Stimulated activated CD8-positive, alpha-beta memory T cell treated with anti-CD3 and anti-CD28 coated beads, Interleukin-12 subunit alpha, Interleukin-12 subunit beta, amount 100 ng/mL, for 24 hours (primary cell): ENCODE data around the gene CDKN1A.
"Not testable (repeated sequence)": the region's sequence is repeated elsewhere in the genome, so short reads cannot be mapped to it uniquely, and the experiment has no call there.

Source experiments
- DNase-seq: peaks from one replicate; pipeline ENCODE4 v3.0.0-alpha.2; 2020; ENCODE audit errors: extremely low read depth

Gene CDKN1A

DNA sequence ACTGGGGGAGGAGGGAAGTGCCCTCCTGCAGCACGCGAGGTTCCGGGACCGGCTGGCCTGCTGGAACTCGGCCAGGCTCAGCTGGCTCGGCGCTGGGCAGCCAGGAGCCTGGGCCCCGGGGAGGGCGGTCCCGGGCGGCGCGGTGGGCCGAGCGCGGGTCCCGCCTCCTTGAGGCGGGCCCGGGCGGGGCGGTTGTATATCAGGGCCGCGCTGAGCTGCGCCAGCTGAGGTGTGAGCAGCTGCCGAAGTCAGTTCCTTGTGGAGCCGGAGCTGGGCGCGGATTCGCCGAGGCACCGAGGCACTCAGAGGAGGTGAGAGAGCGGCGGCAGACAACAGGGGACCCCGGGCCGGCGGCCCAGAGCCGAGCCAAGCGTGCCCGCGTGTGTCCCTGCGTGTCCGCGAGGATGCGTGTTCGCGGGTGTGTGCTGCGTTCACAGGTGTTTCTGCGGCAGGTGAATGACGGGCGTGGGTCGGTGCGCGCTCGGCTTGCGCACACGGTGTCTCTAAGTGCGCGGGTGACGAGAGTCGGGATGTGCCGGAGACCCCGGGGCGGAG, at the start of gene CDKN1A:
Gene CDKN1A, plus strand, starts transcription at position 227 of the 555 bp plus-strand sequence. CDS start 5,388 bp downstream, outside the sequence.
- DNase-seq: no peak

DNA sequence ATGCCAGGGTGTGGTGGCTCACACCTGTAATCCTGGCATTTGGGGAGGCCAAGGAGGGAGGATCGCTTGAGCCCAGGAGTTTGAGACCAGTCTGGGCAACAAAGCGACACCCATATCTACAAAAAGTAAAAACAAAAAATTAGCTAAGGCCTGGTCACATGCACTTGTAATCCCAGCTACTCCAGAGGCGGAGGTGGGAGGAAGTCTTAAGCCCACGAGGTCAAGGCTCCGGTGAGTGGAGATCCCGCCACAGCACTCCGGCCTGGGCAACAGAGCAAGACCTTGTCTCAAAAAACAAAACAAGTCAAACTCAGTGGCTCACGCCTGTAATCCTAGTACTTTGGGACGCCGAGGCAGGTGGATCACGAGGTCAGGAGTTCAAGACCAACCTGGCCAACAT, 48.7 kb upstream of the CDKN1A start:
- DNase-seq: no peak

DNA sequence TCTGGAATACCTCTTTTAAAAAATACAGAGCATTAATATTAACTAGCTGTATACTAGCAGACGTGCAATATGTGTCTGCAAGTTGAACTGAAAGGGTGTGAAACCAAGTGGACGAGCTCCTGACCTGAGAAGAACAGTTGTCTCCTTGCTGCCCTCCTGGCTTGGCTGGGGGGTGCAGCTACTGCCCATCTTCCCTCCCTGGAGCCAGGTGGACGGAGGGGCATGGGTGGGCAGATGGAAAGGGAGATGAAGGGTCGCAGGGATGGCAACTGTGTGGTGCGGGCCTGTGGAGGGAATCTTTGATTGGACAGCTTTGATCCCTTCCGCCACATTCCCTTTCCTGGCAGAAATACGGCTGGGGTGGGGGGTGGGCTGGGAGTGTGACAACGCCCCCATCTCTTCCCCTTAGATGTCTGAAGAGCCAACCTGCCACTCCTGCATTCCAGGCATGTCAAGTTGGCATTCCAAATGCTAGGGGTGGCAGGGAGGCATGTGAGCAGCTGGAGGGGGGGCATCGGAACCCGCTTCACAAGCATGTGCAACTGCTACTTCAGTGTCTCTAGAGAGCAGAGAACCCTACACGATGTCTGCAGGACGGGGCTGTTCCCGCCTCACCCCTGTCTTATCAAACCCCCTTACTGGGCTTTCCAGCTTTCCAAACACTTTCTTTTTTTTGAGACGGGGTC, 47.0 kb upstream of the CDKN1A start:
- DNase-seq: no peak

DNA sequence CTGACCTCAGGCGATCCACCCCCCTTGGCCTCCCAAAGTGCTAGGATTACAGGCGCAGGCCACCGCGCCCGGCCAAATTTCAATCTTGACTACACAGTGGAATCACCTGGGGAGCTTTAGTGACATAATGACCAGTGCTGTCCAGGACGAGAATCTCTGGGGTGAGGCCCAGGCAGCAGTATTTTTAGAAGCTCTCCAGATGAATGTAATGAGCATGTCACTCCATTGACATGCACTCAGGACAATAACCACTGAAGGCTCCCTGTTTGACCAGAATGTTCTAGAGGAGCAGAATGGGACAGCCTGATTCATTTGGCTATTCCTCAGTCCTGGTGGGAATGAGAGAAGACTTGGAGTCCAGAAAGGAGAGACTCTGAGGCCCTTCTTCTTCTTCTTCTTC, 45.1 kb upstream of the CDKN1A start:
- no peak for DNase-seq

DNA sequence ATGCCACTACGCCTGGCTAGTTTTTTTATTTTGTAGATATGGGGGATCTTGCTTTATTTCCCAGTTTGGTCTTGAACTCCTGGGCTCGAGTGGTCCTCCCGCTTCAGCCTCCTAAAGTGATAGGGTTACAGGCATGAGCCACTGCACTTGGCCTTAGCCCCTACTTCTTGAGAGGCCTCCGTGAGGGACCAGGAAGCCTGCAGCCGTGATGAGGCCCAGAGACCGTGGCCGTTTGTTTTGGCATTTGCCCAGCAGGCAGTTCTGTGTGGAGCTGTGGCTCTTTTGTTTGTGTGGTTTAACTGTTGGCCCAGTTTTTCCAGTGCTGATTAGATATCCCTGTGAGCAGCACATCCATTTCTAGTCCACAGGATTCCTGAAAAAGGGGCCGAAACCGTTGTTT, 44.6 kb upstream of the CDKN1A start:
- no peak for DNase-seq

DNA sequence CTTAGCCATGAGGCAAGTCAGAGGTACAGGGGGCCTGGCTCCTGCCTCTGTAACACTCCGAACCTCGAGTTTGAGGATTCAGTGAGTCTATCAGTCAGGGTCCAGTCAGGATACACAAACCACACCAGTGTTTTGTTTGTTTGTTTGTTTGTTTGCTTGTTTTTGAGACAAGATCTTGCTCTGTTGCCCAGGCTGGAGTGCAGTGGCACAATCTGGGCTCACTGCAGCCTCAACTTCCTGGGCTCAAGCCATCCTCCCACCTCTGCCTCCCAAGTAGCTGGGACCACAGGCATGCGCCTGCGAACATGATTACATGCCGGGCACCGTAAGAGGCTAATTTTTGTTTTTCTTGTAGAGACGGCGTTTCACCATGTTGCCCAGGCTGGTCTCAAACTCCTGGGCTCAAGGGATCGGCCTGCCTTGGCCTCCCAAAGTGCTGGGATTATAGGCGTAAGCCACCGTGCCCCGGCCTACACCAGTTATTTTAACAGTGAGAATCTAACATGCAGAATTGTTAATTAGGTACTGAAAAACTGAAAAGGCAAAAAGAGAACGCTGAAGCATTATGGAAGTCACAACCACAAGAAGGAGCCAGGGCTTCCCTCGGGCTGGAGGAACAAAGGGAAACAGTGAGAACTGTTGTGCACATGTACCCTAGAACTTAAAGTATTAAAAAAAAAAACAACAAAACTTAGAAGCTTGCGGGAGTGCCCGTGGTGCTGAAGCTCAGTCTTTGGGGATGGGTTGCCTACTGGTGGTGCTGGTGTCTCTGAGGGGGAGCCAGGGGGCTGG, 44.0 kb upstream of the CDKN1A start:
- no peak for DNase-seq

DNA sequence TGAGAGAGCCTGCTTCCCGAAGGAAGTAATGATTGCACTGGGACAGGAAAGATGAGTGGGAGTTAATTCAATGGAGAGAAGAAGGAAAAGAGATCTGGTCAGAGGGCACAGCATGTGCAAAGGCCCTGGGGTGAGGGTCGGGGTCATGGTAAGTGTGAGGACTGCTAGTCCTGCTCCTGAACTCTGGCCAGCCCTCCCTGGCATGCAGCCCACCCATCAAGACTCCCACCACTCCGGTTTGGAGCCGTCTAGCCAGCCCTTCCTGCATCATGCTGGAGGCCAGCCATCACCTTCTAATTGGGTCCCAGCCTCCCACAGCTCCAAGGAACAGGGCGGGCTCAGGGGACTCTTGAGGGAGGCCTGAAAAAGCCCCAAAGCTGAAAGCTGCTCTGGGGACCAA, 42.2 kb upstream of the CDKN1A start:
- DNase-seq: no peak

DNA sequence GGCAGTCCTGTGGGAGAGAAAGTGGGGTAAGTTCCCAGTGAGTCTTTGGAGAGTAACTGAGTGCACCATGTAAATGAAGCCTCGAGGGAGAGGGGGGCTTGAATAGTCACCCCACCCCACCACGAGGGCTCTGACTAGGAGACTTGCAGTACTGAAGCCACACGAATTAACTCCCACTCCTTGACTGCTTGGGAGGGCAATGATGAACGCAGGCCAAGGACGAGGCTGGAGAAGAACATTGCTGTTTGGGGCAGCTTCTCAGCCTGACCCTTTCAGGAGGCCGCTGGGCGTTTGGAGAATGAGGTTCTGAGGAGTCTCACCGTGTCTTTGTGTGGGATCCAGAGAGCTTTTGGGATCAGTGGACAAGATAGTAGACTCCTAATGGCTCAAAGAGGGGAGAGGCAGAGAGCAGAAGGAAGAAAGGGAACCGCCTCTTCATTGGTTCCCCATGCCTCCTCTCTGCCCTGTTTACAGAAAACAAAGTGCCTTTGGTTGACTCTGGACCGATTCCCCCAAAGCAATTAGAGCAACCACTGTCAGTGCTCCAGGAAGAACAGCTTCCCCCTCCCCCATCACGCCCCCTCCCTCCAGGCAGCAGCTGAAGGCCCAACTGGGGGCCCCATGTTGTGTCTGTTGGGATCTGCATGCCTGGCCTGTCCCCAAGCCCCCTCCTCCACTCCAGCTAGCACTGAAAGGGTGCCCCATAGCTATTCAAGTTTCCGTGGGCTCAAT, 41.7 kb upstream of the CDKN1A start:
- DNase-seq: no peak

DNA sequence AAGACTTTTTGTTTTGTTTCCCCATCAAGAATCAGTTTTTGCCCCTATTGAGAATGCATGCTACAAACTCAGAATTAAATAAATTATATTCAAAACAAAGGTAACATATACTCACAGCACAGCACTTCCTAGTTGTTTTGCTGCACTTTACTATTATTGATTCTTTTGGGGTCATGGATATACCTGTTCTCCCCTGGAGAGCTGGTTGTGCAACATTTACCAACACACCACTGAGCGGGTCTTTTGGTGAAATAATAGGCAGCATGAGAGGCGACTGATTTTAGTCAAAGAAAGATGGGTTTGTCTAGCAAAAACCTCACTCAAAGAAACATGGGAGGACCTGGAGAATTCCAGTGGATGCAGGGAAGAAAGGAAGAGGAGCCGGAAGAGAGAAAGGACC, 39.9 kb upstream of the CDKN1A start:
- no peak for DNase-seq

DNA sequence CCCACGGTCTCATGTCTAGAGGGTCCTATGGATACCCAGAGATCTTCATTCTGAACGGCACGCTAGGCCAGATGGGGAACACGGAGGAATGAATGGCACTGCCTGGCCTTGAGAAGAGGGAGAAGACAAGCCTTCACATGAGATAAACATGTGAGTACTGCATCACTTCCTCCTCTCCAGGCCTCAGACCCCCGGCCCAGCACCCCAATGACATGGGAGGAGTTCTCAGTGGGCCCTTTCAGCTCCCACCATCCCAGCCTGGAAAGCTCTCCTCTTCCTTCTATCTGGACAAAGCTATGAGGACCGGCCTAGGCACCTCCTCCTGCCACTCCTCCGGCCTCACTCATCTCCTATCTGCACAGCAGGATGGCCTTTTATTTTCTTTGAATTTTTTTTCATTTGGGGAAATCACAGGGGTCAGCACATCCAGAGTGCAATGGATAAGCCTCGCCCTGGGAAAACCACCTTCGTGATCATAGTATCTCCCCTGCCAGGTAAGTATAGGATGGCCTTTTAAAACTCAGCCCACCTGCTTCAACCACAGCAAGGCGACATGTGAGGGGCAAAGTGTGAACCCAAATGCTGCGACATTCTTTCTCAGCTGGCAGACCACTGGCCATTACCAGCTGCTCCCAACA, 39.2 kb upstream of the CDKN1A start:
- no peak for DNase-seq

DNA sequence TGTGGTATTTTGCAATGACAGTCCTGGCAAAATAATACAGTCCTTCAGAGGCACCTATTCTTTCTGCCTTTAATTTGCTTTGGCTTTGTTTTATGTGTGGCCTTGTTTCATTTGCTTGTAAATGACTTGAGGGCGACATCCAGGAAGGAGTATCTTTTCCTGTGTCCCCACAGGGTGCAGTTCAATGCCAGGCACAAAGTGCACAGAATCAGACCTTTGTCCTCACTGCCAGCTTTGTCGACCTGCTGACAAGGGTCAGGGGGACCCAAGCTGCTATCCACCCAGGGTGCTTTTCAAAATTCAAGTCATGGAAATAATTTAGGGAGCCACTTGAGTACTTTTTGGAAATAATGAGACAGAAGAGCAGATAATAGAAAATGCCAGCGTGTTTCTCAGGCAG, 37.0 kb upstream of the CDKN1A start:
- no peak for DNase-seq

DNA sequence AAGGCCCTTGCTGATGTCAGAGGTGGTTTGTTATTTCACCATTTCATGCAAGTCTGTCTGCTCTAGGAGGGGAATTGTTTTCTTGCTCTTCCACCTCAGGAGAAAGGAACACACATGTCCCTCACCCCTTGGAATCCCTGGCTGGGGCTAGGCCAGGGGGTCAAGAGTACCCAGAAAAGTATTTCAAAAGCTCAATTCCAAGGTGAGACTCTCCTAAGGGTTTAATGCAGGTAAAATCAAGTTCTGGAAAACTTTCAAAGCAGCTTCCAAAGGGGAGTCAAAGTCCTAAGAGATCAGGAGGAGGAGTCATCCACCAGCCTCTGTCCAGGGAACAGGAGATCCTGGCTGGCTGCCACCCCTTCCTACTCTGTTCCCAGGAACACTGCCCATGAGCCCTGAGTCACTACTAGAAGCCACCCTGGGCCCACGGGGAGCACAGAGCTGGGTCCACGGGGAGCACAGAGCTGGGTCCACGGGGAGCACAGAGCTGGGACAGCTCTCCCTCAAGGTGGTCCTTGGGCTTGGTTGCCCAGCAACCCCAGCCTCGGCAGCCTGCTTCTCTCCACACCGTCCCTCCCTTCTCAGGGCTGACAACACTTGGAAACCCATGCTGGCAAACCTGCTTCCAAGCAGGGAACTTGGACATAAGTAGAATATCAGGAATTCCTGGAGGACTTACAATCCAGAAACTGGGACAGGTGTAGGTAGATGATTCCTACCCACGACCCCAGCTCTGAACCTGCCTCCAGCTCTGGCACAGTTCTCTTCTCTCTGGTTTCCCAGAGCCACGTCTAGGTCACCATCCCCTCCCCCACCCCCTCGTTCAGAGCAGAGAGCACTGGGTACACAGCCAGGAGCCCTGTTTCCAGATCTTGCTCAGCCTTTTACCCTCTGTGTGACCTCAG, 35.3 kb upstream of the CDKN1A start:
- DNase-seq: no peak

DNA sequence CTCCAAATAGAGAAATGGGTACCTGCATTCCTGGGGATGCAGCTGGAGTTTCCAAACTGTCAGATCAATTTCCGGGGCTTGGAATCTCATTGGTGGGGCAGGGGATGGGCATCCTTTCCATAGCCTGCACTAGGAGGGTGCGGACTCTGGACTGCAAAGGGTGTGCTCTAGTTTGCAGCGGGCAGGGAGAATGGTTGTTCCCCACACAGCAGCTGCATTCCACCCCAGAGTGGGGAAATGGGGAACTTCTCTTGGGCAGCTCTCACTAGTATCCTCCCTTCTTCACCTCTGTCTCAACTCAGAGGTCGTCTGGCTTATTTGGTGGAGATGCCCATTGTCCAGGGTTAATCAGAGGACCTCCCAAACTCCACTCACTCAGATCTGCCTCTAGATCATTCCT, 34.5 kb upstream of the CDKN1A start:
- DNase-seq: no peak

DNA sequence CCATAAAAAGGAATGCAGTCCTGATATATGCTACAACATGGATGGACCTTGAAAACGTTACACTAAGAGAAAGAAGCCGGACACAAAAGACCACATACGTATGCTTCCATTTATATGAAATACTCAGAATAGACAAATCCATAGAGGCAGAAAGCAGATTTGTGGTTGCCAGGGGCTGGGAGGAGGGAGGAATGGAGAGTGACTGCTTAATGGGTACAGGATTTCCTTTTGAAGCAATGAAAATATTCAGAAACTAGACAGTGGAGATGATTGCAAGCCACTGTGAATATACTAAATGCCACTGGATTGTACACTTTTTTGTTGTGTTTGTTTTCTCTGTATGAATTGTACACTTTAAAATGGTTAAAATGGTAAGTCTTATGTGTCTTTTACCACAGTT, 29.4 kb upstream of the CDKN1A start:
- DNase-seq: no peak

DNA sequence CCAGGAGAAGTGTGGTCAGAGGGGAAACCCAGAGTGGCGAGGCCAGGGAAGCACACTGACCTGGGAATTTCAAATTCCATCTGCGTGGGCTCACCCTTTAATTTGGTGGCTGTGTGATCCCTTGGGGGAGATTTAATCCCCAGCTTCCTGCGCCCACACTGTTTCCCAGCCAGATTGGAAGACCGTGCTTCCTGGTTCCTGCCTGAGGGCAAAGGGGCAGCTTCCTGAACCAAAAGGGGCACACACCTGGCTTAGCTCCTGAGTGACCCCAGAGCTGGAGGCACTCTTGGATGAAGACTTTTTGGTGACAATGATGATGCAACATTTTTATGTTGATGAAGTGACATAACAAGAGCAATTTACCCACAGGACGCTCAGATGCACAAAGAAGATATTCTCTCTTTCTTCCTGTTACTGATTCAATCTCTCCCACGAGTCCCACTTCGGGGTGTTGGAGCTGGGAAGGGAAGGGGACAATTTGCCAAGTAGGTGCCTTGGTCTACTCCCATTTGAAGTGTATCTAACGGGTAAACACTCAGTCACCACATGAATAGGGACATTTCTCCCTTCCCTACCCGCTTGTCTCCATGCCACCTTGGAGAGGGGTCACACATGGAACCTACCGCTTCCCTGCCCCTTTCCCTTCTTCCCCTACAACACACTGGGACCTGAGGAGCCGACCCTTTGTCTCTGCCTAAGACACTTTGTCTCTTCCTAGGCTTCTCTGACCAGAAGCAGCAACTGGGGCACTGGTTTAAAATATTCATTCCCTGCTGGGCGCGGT, 28.6 kb upstream of the CDKN1A start:
- DNase-seq: no peak

DNA sequence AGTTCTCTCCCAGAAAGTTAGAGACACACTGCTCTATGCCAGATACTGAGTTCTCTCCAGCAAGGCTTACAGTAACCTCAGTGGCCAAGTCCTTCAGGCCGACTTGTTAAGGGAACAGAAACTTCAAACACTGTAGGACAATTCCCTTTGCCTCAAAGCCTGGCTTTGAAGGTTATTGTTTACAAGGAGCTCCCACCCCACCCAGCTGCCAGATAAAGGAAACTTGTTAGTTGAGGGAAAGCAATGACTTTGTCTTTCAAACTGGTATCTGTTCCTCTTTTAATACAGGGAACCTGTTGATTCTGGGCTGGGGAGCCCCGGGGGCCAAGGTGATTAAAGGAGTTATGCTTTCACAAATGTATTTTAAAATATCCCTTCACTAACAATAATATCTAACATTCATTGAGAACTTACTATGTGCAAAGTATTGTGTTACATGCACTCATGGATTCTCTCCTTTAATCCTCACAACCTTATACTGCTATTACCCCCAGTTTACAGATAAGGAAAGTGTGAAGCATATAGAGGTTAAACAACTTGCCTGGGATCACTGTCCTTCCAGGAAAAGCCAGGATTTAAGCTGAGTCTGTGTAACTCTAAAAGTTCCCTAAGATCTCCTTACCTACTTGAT, 27.6 kb upstream of the CDKN1A start:
- DNase-seq: no peak

DNA sequence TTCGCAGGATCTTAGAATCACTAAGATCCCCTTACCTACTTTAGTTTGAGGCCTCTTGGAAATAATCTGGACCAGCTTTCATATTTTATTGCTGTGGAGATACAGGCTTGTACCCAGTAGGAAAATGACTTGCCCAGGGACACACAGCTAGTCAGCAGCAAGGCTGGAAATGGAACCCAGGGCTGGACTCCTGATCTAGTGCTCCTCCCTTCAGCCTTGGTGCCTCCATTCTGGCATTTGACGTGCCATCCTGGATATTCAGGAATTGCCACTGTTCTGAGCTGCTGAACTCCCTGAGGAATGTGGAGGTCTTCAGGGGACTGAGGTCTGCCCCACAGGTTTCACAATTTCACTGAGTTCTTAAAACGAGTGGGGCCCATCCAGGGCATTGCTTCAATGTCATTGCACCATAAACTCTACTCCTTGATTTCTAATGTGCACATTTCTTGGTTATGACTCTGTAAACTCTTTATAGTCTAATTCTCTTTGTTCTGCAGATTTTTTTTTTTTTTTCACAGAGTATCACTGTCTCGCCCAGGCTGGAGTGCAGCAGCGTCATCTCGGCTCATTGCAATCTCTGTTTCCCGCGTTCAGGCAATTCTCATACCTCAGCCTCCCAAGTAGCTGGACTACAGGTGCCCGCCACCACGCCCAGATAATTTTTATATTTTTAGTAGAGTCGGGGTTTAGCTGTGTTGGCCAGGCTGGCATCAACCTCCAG, 26.7 kb upstream of the CDKN1A start:
- DNase-seq: no peak

DNA sequence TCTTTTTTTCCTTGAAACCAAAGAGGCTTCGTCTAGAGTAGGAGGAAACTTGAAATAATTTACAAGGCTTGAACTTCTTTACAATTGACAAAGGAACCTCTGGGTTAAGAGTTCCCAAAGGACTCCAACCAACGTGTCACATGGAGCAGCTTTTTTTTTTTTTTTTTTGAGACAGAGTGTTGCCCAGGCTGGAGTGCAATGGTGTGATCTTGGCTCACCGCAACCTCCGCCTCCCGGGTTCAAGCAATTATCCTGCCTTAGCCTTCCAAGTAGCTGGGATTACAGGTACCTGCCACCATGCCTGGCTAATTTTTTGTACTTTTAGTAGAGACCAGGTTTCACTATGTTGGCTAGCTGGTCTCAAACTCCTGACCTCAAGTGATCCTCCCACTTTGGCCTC, 24.0 kb upstream of the CDKN1A start:
- not testable (repeated sequence) for DNase-seq
